OCI-LY1 (cell line): Measurements from ENCODE around the gene DRICH1.
"Not testable (repeated sequence)": the region's sequence is repeated elsewhere in the genome, so short reads cannot be mapped to it uniquely, and the experiment has no call there.

ENCODE experiments used
- H2AFZ ChIP-seq: fragments of 200-600 bp; sonication (generic), shearing (Covaris generic); 2 replicates; pipeline ENCODE4 v1.6.0; 2014; ENCODE audit warnings: antibody characterized with exemption, mild to moderate bottlenecking, low read length
- H3F3A ChIP-seq: fragments of 200-600 bp; sonication (generic), shearing (Covaris generic); 2 replicates; pipeline ENCODE4 v1.6.0; 2014; ENCODE audit warnings: mild to moderate bottlenecking, antibody characterized with exemption, low read length, moderate library complexity; ENCODE audit not compliant: insufficient read depth
- H3K27ac ChIP-seq: fragments of 200-600 bp; sonication (generic); 2 replicates; pipeline ENCODE4 v1.5.1; 2014; ENCODE audit warnings: low read length, mixed run types, mild to moderate bottlenecking, low read depth; ENCODE audit not compliant: poor library complexity, severe bottlenecking
- H3K27me3 ChIP-seq: fragments of 200-600 bp; sonication (generic); 2 replicates; pipeline ENCODE4 v1.6.0; 2014; ENCODE audit warnings: antibody characterized with exemption, mild to moderate bottlenecking, low read length, moderate library complexity; ENCODE audit not compliant: insufficient read depth
- H3K36me3 ChIP-seq: fragments of 200-600 bp; sonication (generic); 2 replicates; pipeline ENCODE4 v1.6.1; 2014; ENCODE audit warnings: mild to moderate bottlenecking, antibody characterized with exemption, low read length, moderate library complexity, mixed read lengths; ENCODE audit not compliant: insufficient read depth
- H3K4me1 ChIP-seq: fragments of 200-600 bp; sonication (generic); 2 replicates; pipeline ENCODE4 v1.5.1; 2014; ENCODE audit warnings: mild to moderate bottlenecking, low read length, moderate library complexity; ENCODE audit not compliant: insufficient read depth, severe bottlenecking
- H3K4me2 ChIP-seq: fragments of 200-600 bp; sonication (generic), shearing (Covaris generic); 2 replicates; pipeline ENCODE4 v1.6.1; 2014; ENCODE audit warnings: low read length
- H3K4me3 ChIP-seq: fragments of 200-600 bp; sonication (generic); 2 replicates; pipeline ENCODE4 v1.5.1; 2014; ENCODE audit warnings: low read length, low read depth, mild to moderate bottlenecking, mixed read lengths; ENCODE audit not compliant: poor library complexity, severe bottlenecking
- H3K79me2 ChIP-seq: fragments of 200-600 bp; shearing (Covaris generic); 2 replicates; pipeline ENCODE4 v1.6.1; 2016; ENCODE audit warnings: mixed run types, low read length, mixed read lengths; ENCODE audit not compliant: insufficient read depth
- H3K9ac ChIP-seq: fragments of 200-600 bp; sonication (generic), shearing (Covaris generic); 2 replicates; pipeline ENCODE4 v1.6.1; 2014; ENCODE audit warnings: mild to moderate bottlenecking, low read length, mixed read lengths
- H3K9me2 ChIP-seq: fragments of 200-600 bp; sonication (generic), shearing (Covaris generic); 2 replicates; pipeline ENCODE4 v1.6.1; 2014; ENCODE audit warnings: low read depth, mild to moderate bottlenecking, low read length, mixed read lengths
- H3K9me3 ChIP-seq: fragments of 200-600 bp; shearing (Covaris generic); 2 replicates; pipeline ENCODE4 v1.6.1; 2014; ENCODE audit warnings: low read length, mixed read lengths
- H4K20me1 ChIP-seq: fragments of 200-600 bp; sonication (generic), shearing (Covaris generic); 2 replicates; pipeline ENCODE4 v1.6.0; 2016; ENCODE audit warnings: mild to moderate bottlenecking, low read length; ENCODE audit not compliant: insufficient read depth
- EZH2 ChIP-seq: fragments of 200-600 bp; sonication (generic), shearing (Covaris generic); IDR thresholded peaks from 2 replicates; pipeline ENCODE4 v1.8.0; 2017; ENCODE audit warnings: borderline replicate concordance, mixed run types, mild to moderate bottlenecking, antibody characterized with exemption, low read length, moderate library complexity, mixed read lengths
- TF ChIP-seq, protein P1 (sequence below): fragments of 200-600 bp; sonication (generic), shearing (Covaris generic); IDR thresholded peaks from 2 replicates; pipeline ENCODE4 v1.5.1; 2017; ENCODE audit warnings: mild to moderate bottlenecking, antibody characterized with exemption, low read length, moderate library complexity, mixed read lengths

DRICH1 gene

DNA sequence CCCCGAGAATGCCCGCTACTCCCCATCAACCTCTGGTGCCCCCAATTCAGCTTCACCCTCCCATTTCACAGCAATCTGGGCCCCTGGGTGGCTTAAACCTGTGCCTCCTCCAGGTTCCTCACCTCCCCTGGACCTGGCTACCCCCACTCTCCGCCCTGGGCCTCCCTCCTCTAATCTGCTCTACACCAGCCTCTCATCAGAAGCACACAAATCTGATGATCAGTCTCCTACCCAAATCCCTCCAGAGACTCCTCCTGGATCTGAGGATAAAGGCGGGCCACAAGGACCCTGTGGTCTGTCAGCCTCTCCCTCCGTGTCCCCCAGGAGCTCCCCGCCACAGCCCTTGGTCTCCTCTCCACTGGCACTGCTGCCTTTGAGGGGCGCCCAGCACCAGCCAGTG lies 28.9 kb downstream of the DRICH1 start:
- Histone ChIP-seq H3K9ac (no peak overlapping the region), H4K20me1 (no peaks in the 10 kb centered on the region), H3K4me3 (no peak overlapping the region), H3K4me1 (no peaks in the 10 kb centered on the region), H3K27me3 (peaks cover 3% of the 10 kb centered on the region; the same call in 1 of the 2 replicates), H3K36me3 (no peaks in the 10 kb centered on the region), H3F3A (no peaks in the 10 kb centered on the region), H3K27ac (no peak overlapping the region), H3K9me2 (no peaks in the 10 kb centered on the region), H3K79me2 (no peaks in the 10 kb centered on the region), H2AFZ (no peak overlapping the region), H3K4me2 (no peak overlapping the region), H3K9me3 (no peaks in the 10 kb centered on the region)
- TF ChIP-seq EZH2: no peak
- TF ChIP-seq, protein P1, sequence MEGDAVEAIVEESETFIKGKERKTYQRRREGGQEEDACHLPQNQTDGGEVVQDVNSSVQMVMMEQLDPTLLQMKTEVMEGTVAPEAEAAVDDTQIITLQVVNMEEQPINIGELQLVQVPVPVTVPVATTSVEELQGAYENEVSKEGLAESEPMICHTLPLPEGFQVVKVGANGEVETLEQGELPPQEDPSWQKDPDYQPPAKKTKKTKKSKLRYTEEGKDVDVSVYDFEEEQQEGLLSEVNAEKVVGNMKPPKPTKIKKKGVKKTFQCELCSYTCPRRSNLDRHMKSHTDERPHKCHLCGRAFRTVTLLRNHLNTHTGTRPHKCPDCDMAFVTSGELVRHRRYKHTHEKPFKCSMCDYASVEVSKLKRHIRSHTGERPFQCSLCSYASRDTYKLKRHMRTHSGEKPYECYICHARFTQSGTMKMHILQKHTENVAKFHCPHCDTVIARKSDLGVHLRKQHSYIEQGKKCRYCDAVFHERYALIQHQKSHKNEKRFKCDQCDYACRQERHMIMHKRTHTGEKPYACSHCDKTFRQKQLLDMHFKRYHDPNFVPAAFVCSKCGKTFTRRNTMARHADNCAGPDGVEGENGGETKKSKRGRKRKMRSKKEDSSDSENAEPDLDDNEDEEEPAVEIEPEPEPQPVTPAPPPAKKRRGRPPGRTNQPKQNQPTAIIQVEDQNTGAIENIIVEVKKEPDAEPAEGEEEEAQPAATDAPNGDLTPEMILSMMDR: no peak

DNA sequence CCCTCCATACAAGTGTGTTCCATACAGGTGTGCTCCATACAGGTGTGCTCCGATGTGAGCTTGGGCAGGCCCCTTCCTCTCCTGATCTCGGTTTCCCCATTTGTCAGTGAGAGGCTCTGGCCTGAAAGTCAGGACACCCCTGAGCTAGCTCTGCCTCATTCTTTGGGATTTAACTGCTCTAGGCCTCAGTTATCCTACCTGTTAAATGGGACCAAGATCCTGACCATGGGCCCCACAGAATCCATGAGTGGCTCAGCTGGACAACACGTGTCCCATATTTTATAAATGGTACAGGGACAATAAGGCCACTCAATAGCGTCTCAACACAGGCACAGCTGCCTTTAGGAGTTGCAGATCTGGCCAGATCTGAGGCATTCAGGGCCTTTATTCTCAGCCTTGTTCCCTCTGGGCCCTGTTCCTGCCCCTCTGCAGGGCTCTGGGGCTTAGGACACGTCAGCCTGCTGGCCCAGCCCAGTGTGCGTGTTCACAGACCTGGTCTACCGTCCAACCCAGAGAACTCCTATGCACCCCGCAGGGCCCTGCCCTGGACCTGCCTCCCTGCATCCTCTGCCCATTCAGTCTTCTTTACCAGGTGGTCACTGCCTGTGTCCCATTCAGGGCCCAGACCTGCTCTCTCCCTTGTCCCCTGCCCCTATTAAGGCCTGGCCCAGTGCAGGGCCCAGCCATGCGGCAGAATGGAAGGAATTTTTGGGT lies 33.2 kb downstream of the DRICH1 start:
- Histone ChIP-seq H2AFZ (no peak overlapping the region), H3K9me2 (no peaks in the 10 kb centered on the region), H3K27ac (no peak overlapping the region), H4K20me1 (no peaks in the 10 kb centered on the region), H3K4me3 (no peak overlapping the region), H3F3A (no peaks in the 10 kb centered on the region), H3K4me1 (no peaks in the 10 kb centered on the region), H3K36me3 (no peaks in the 10 kb centered on the region), H3K27me3 (no peaks in the 10 kb centered on the region), H3K9me3 (no peaks in the 10 kb centered on the region), H3K9ac (no peak overlapping the region), H3K79me2 (no peaks in the 10 kb centered on the region), H3K4me2 (no peak overlapping the region)
- TF ChIP-seq, protein P1: no peak
- TF ChIP-seq EZH2: no peak

DNA sequence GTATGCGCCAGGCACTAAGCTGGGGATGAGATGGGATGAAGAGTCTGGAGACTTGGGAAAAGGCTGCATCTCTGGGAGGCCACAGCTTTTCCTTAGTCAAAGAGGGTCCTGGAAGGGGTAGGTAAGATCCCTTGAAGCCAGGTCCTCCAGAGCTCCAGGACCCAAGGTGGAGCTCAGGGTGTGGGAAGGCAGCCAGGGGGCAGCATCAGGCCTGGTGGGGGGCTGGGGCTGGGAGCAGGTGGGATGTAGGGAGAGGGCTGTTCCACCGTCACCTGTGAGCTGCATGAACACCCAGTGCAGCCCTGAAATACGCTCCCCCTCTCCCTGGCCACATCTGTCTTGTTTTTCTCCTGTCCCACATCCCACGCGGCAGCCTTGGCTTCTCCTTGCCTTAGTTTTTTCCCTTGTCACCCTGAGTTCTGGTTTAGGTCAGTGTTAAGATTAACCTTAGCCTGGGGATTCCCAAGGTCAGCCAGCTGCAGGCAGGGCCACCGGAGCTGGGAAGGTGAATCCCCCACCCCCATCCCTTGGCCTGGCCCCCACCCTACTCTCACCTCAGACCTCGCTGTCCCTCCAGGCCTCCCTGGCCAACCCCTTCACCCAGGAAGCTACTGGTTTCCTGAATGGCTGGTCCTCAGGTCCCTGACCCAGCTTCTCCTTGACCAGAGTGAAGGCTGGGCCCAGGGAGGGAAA lies 34.4 kb downstream of the DRICH1 start:
- not testable (repeated sequence) for H3K4me2 ChIP-seq, H3K9ac ChIP-seq, H3K27me3 ChIP-seq, H3F3A ChIP-seq, H4K20me1 ChIP-seq, H3K27ac ChIP-seq, H3K4me3 ChIP-seq, H2AFZ ChIP-seq, H3K36me3 ChIP-seq, H3K4me1 ChIP-seq, H3K79me2 ChIP-seq, H3K9me3 ChIP-seq, H3K9me2 ChIP-seq

DNA sequence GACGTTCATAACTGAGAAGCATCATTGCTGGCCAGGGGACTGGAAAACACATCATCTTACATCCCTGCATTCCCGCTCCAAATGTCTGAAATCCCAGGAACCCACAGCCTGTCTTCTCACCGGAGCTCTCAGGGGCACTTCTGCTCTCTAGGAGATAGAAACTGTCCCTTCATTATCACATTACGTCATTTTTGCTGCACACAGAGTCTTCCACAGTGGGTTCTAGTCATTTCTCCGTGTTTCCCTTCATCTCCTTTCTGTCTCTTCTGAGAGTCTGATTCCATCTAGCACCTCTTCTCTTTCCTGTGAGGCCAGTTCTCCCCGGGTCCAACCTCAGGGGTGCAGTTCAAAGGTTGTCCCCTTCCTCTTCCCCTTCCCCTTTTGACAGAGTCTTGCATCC lies 36.2 kb downstream of the DRICH1 start:
- not testable (repeated sequence) for H3F3A ChIP-seq, H2AFZ ChIP-seq, H3K9me2 ChIP-seq, H3K4me1 ChIP-seq, H3K36me3 ChIP-seq, H3K9me3 ChIP-seq, H3K27ac ChIP-seq, H3K4me2 ChIP-seq, H3K4me3 ChIP-seq, H3K27me3 ChIP-seq, H4K20me1 ChIP-seq, H3K9ac ChIP-seq, H3K79me2 ChIP-seq
